Cardiac muscle cell (in vitro differentiated cells and primary cell): Measurements from ENCODE around the gene COL18A1. TPM values are rescaled to one million over a fixed set of nuclear protein-coding genes. Genes with fewer than 3 reads are reported as not detected.

Source experiments
- DNase-seq, 2 donors: peaks; one replicate each; pipeline versions ENCODE4 v3.0.0 to v3.0.0-alpha.2; 2010 to 2017; ENCODE audit warnings: low read depth in 1 of 2, low spot score in 1 of 2
- H3K27ac ChIP-seq: fragments of 200-600 bp; sonication (generic); 2 replicates; pipeline ENCODE4 v1.5.1; 2016
- H3K27me3 ChIP-seq: fragments of 200-600 bp; sonication (generic); 2 replicates; pipeline ENCODE4 v1.6.0; 2016; ENCODE audit warnings: control low read depth
- H3K36me3 ChIP-seq: fragments of 200-600 bp; sonication (generic); 2 replicates; pipeline ENCODE4 v1.5.1; 2016; ENCODE audit warnings: control low read depth
- H3K4me1 ChIP-seq: fragments of 200-600 bp; sonication (generic); 2 replicates; pipeline ENCODE4 v1.8.1; 2017; ENCODE audit warnings: low read depth, mild to moderate bottlenecking, mixed run types
- H3K4me3 ChIP-seq: fragments of 200-600 bp; sonication (generic); 2 replicates; pipeline ENCODE4 v1.5.1; 2016; ENCODE audit warnings: mild to moderate bottlenecking
- H3K9me3 ChIP-seq: fragments of 200-600 bp; sonication (generic); 2 replicates; pipeline ENCODE4 v1.5.1; 2017; ENCODE audit warnings: low read depth, mild to moderate bottlenecking, control low read depth
- CTCF ChIP-seq: IDR thresholded peaks from 2 replicates; pipeline ENCODE4 v1.5.1; 2012; ENCODE audit warnings: low read depth, mild to moderate bottlenecking, low read length
- polyA plus RNA-seq: library from polyadenylated mRNA; unstranded; fragments of >200 nt; fragmentation: Nextera tagmentation; extraction: Ambion mirVana; gene quantifications from 2 replicates; pipeline ENCODE4 v1.2.1, GENCODE V29; 2016
- total RNA-seq: library from RNA; depleted of rRNA; stranded (reverse); fragments of >200 nt; gene quantifications from 2 replicates; pipeline ENCODE4 v1.2.3, GENCODE V29; 2016

The COL18A1 gene
- total and polyA plus RNA-seq, 2 experiments from 2014 or later, result 407 to 1,182 TPM

GRCh38 chr21:45448283-45448809, 43.4 kb downstream of the COL18A1 start:
- Histone ChIP-seq H3K4me3 (no peak overlapping the region), H3K27ac (no peak overlapping the region), H3K9me3 (no peaks in the 10 kb centered on the region), H3K27me3 (no peaks in the 10 kb centered on the region), H3K36me3 (no peaks in the 10 kb centered on the region), H3K4me1 (no peaks in the 10 kb centered on the region)
- no peak for TF ChIP-seq CTCF
- no peak for DNase-seq

GRCh38 chr21:45448810-45449657, 44.1 kb downstream of the COL18A1 start:
- no peaks in the 10 kb centered on the region for H3K4me1 ChIP-seq
- DNase-seq, result no peak
- no peaks in the 10 kb centered on the region for H3K27me3 ChIP-seq
- H3K4me3 ChIP-seq, result no peak overlapping the region
- no peaks in the 10 kb centered on the region for H3K36me3 ChIP-seq
- no peak overlapping the region for H3K27ac ChIP-seq
- no peak for TF ChIP-seq CTCF
- H3K9me3 ChIP-seq, result no peaks in the 10 kb centered on the region

GRCh38 chr21:45449658-45450422, 44.9 kb downstream of the COL18A1 start:
- no peak for DNase-seq
- Histone ChIP-seq H3K27me3 (no peaks in the 10 kb centered on the region), H3K9me3 (no peaks in the 10 kb centered on the region), H3K4me3 (no peak overlapping the region), H3K27ac (no peak overlapping the region), H3K4me1 (no peaks in the 10 kb centered on the region), H3K36me3 (no peaks in the 10 kb centered on the region)
- TF ChIP-seq CTCF, result no peak

- Histone ChIP-seq H3K9me3 (no peaks in the 10 kb centered on the region), H3K36me3 (no peaks in the 10 kb centered on the region), H3K4me1 (no peaks in the 10 kb centered on the region), H3K27ac (peak overlapping the region; percentile 63), H3K27me3 (no peaks in the 10 kb centered on the region), H3K4me3 (no peak overlapping the region)
- TF ChIP-seq CTCF, result no peak
- DNase-seq, result no peak
Measured at GRCh38 chr21:45450423-45451090, 45.6 kb downstream of the COL18A1 start.

- Histone ChIP-seq H3K36me3 (no peaks in the 10 kb centered on the region), H3K9me3 (no peaks in the 10 kb centered on the region), H3K27me3 (no peaks in the 10 kb centered on the region), H3K4me3 (no peak overlapping the region), H3K27ac (peak overlapping the region; percentile 63), H3K4me1 (no peaks in the 10 kb centered on the region)
- no peak for DNase-seq
- no peak for TF ChIP-seq CTCF
Measured at GRCh38 chr21:45451091-45451740, 46.3 kb downstream of the COL18A1 start.
